GM12891 (cell line): ENCODE measurements around the gene PLIN3.

Experiments used
- PAX5 ChIP-seq: IDR thresholded peaks from 2 replicates; pipeline ENCODE4 v1.6.1; 2011; ENCODE audit warnings: low read length, moderate library complexity, mild to moderate bottlenecking; ENCODE audit not compliant: insufficient read depth, severe bottlenecking
- POLR2A ChIP-seq: IDR thresholded peaks from 2 replicates; pipeline ENCODE4 v1.6.1; 2011; ENCODE audit warnings: low read depth, low read length, control low read depth
- POLR2AphosphoS5 ChIP-seq: IDR thresholded peaks from 2 replicates; pipeline ENCODE4 v1.6.1; 2011; ENCODE audit warnings: low read depth, low read length, control low read depth
- POU2F2 ChIP-seq: IDR thresholded peaks from 2 replicates; pipeline ENCODE4 v1.6.1; 2011; ENCODE audit warnings: low read depth, mild to moderate bottlenecking, control low read depth, low read length, moderate library complexity
- SPI1 ChIP-seq: IDR thresholded peaks from 2 replicates; pipeline ENCODE4 v1.6.1; 2011; ENCODE audit warnings: low read depth, low read length, control low read depth
- TAF1 ChIP-seq: IDR thresholded peaks from 2 replicates; pipeline ENCODE4 v1.6.1; 2011; ENCODE audit warnings: low read depth, low read length, control low read depth

DNA sequence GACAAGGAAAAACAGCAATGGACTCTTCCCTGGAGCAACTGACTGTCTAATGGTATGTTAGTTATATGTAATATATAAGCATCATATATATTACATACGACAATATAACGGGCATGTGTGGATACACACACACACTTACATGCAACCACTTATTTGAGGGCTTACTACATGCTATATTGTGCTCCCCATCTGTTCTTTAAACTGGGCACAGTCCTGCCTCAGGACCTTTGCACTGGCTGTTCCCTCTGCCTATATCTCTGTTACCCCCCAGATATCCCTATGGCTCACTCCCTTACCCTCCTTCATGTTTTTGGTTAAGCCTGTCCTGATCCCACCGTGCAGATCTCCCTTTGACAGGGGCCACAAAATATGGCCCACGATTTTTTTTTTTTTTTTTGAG lies 46.2 kb downstream of the PLIN3 start:
- TF ChIP-seq PAX5 (no peak), POLR2A (no peak), POLR2AphosphoS5 (no peak), TAF1 (no peak), SPI1 (no peak), POU2F2 (no peak)
